ENCODE measurements around the gene DROSHA.

DROSHA gene

DNA sequence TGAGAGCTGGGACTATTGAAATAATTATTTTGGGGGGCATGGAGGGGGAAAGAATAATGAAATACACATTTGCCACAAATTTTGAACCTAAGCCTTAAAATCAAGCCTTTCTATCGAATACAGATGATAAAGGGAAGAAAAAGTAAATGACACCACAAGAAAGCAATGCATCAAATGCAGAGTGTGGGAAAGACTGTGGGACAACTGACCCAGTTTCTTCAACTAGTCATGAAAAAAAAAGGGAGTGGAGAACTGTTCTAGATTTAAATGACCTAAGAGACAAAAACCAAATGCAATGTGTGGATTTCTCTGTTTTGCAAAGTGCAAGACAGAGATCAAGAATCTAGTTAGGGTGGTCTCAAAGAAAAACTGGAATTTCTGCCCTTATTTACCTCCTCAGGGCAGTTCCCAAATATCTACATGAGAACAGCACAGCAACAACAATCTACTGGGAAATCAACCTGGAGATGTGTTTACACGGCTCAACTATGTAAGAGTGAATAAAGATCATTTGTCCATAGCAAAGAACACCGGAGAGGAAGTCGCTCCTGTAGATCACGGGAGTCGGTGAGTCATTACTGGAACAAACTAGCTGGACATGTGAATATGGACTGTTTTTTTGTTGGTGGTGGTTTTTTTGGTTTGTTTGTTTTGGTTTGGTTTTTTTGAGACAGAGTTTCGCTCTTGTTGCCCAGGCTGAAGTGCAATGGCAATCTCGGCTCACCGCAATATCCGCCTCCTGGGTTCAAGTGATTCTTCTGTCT is 145.9 kb downstream of the DROSHA start:
- no peak overlapping the region for H3K4me3 ChIP-seq (ENCODE audit: low read depth, low read length)
- TF ChIP-seq MYC (IDR thresholded peaks at IDR 0.05; ENCODE audit: low read depth, low read length) (no peak), POLR2A (IDR thresholded peaks at IDR 0.05; ENCODE audit: extremely low read depth, insufficient read length) (no peak), MAX (IDR thresholded peaks at IDR 0.05; ENCODE audit: low read depth, low read length) (no peak)
- TF ChIP-seq, protein P1, sequence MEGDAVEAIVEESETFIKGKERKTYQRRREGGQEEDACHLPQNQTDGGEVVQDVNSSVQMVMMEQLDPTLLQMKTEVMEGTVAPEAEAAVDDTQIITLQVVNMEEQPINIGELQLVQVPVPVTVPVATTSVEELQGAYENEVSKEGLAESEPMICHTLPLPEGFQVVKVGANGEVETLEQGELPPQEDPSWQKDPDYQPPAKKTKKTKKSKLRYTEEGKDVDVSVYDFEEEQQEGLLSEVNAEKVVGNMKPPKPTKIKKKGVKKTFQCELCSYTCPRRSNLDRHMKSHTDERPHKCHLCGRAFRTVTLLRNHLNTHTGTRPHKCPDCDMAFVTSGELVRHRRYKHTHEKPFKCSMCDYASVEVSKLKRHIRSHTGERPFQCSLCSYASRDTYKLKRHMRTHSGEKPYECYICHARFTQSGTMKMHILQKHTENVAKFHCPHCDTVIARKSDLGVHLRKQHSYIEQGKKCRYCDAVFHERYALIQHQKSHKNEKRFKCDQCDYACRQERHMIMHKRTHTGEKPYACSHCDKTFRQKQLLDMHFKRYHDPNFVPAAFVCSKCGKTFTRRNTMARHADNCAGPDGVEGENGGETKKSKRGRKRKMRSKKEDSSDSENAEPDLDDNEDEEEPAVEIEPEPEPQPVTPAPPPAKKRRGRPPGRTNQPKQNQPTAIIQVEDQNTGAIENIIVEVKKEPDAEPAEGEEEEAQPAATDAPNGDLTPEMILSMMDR (IDR thresholded peaks at IDR 0.05; ENCODE audit: low read depth, low read length): no peak
- peak; percentile 41 for DNase-seq (ENCODE audit: low read depth)

DNA sequence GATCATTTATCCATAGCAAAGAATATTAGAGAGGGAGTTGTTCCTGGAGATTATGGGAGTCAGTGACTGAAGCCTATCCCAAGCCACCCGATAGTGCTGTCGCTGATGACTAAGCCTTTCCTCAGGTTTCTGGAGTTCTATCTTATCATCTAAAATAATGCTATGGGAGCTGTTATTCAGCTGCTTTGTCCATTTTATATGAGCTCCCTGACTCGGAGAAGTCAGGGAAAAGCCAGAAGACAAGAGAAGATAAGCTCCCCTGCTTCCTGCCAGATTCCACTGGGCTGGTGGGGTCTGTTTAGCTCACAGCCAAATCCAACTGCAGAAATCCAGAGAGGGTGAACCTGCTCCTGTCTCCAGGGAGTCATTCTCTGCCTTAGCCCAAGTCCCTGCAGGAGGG is 148.2 kb downstream of the DROSHA start:
- no peak overlapping the region for H3K4me3 ChIP-seq (ENCODE audit: low read depth, low read length)
- DNase-seq (ENCODE audit: low read depth): no peak
- no peak for TF ChIP-seq MYC (IDR thresholded peaks at IDR 0.05; ENCODE audit: low read depth, low read length)
- no peak for TF ChIP-seq POLR2A (IDR thresholded peaks at IDR 0.05; ENCODE audit: extremely low read depth, insufficient read length)
- no peak for TF ChIP-seq MAX (IDR thresholded peaks at IDR 0.05; ENCODE audit: low read depth, low read length)
- TF ChIP-seq, protein P1 (IDR thresholded peaks at IDR 0.05; ENCODE audit: low read depth, low read length): no peak

DNA sequence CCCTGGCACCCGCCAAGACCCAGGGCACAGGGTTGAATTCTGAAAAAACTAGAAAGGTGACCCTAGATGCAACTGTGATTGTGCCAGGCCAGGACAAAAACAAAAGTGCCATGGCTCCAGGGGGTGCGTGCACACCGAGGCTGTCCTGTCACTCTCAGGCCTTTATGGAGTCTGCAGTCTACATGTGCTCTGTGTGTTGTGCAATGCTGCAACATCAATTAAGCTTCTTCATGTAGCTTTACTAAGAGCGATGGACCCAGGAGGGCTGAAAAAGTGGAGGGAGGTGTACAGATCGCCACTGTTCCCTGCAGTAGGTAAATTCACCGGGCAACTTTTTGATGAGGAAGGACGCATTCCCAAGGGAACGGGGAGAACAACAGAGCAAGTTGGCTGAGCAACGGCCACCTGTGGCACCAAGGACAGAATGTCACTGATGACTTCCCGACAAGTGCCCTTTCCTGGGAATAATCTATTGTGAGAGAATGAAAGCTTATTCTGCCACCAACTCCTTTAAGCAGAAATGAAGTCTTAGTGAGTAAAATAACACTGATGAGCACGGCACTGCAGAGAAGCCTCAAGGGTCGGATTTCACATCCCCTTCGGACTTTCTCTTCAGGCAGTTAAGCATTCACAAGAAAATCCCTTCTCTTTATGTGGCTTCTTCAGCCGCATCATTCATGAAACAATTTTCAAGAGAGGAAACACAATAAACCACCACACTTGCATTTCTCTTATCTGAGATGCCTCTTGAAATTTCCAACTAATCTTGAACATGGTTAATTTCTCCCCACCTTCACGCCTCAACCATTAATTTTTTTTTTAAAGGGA is 149.6 kb downstream of the DROSHA start:
- TF ChIP-seq MAX (IDR thresholded peaks at IDR 0.05; ENCODE audit: low read depth, low read length) (peak; percentile 92), POLR2A (IDR thresholded peaks at IDR 0.05; ENCODE audit: extremely low read depth, insufficient read length) (no peak), MYC (IDR thresholded peaks at IDR 0.05; ENCODE audit: low read depth, low read length) (peak; percentile 95)
- TF ChIP-seq, protein P1 (IDR thresholded peaks at IDR 0.05; ENCODE audit: low read depth, low read length): no peak
- H3K4me3 ChIP-seq (ENCODE audit: low read depth, low read length): peak overlapping the region; percentile 29
- peak; percentile 82 for DNase-seq (ENCODE audit: low read depth)

GRCh38 chr5:31381299-31381698 is 150.6 kb downstream of the DROSHA start:
- TF ChIP-seq MYC (IDR thresholded peaks at IDR 0.05; ENCODE audit: low read depth, low read length) (no peak), POLR2A (IDR thresholded peaks at IDR 0.05; ENCODE audit: extremely low read depth, insufficient read length) (no peak), MAX (IDR thresholded peaks at IDR 0.05; ENCODE audit: low read depth, low read length) (no peak)
- TF ChIP-seq, protein P1 (IDR thresholded peaks at IDR 0.05; ENCODE audit: low read depth, low read length): no peak
- no peak for DNase-seq (ENCODE audit: low read depth)
- H3K4me3 ChIP-seq (ENCODE audit: low read depth, low read length): peak overlapping the region; percentile 29

DNA sequence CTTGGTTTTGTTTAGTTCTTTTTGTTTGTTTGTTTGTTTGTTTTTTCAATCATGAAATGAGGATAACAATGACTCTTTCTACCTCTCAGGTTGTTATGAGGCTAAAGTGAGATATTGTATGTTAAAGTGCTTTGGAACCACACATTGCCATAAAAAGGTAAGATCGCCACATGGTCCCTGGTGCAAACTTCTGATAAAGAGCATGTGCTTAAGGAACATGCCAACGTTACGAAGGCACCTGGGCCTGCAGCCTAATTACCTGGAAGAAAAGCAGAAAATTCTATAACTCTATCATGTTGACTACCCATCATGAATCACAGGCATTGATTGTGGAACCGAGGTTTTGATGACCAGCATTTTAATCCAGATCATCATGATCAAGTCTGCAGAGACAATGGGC is 151.8 kb downstream of the DROSHA start:
- no peak overlapping the region for H3K4me3 ChIP-seq (ENCODE audit: low read depth, low read length)
- TF ChIP-seq, protein P1 (IDR thresholded peaks at IDR 0.05; ENCODE audit: low read depth, low read length): no peak
- peak; percentile 61 for TF ChIP-seq MAX (IDR thresholded peaks at IDR 0.05; ENCODE audit: low read depth, low read length)
- no peak for DNase-seq (ENCODE audit: low read depth)

Measured in NB4 (cell line).